Measurements from ENCODE around the gene SIPA1L3.

SIPA1L3 gene

DNA sequence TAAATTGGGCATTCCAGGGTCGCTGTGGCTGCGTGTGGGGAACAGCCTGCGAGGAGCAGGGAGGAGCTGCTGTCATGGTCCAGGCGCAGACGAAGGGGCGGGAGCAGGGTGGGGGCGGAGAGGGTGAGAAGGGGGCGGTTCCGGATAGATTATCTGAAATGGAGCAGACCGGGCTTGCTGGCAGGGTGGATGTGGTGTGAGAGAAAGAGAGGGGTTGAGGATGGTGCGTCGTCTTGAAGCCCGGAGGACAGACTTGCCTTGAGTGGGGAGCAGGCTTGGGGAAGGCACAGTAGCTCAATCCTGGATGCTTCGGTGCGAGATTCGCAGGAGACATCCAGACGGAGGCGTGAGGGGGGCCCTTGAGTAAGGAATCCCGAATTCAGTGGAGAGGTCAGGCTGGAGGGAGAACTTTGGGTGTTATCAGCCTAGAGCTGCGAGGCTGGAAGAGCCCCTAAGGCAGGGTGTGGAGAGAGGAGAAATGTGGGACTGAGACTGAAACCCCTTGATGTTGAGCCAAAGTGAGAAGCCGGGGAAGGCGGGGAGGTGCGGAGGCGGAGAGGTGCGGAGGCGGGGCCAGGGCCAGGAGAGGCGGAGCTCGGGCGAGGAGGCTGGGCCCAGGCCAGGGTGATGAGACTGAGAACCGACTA lies 276.4 kb downstream of the SIPA1L3 start:
- DNase-seq (ENCODE audit: low spot score) = no peak
- in situ Hi-C loops (cut with MboI; ENCODE audit: low sequenced_read_pairs, unreplicated experiment) = no loop called here
- TF ChIP-seq, protein P1, sequence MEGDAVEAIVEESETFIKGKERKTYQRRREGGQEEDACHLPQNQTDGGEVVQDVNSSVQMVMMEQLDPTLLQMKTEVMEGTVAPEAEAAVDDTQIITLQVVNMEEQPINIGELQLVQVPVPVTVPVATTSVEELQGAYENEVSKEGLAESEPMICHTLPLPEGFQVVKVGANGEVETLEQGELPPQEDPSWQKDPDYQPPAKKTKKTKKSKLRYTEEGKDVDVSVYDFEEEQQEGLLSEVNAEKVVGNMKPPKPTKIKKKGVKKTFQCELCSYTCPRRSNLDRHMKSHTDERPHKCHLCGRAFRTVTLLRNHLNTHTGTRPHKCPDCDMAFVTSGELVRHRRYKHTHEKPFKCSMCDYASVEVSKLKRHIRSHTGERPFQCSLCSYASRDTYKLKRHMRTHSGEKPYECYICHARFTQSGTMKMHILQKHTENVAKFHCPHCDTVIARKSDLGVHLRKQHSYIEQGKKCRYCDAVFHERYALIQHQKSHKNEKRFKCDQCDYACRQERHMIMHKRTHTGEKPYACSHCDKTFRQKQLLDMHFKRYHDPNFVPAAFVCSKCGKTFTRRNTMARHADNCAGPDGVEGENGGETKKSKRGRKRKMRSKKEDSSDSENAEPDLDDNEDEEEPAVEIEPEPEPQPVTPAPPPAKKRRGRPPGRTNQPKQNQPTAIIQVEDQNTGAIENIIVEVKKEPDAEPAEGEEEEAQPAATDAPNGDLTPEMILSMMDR (IDR thresholded peaks at IDR 0.05; ENCODE audit: borderline replicate concordance, control extremely low read depth, extremely low read depth, insufficient read depth, missing control alignments) = no peak

DNA sequence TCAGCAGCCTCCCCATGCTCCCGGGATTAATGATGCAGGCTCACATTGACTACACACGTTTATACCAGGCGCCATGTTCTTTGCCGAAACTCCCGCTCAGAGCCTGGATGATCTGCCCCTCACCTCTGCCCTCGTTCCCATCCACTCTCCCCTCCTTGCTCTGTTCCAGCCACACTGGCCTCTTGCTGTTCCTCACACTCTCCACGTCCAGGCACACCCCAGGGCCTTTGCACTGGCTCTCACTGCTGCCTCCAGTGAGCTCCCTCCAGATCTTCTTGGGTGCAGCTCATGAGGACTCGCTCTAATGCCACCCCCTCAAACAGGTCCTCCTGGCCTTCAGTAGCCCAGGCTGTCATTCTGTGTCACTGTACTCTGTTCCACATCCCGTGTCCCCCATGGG lies 277.8 kb downstream of the SIPA1L3 start:
- TF ChIP-seq, protein P1 (IDR thresholded peaks at IDR 0.05; ENCODE audit: borderline replicate concordance, control extremely low read depth, extremely low read depth, insufficient read depth, missing control alignments) = no peak
- in situ Hi-C loops (cut with MboI; ENCODE audit: low sequenced_read_pairs, unreplicated experiment) = no loop called here
- no peak for DNase-seq (ENCODE audit: low spot score)

DNA sequence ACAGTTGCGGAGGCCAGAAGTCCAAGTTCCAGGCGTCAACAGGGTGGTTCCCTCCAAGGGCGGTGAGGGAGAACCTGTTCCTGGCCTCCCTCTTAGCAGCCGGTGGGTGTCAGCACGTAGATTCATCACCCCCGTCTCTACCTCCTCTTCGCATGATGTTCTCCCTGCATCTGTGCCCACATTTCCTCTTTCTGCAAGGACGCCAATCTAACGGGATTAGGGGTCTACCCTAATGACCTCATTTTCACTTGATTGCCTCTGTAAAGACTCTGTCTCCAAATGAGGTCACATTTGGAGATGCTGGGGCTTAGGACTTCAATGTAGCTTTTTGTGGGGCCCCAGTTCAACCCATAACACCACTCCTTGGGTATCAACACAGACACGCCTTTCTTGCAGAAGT lies 278.6 kb downstream of the SIPA1L3 start:
- TF ChIP-seq, protein P1 (IDR thresholded peaks at IDR 0.05; ENCODE audit: borderline replicate concordance, control extremely low read depth, extremely low read depth, insufficient read depth, missing control alignments) = no peak
- DNase-seq (ENCODE audit: low spot score) = no peak
- in situ Hi-C loops (cut with MboI; ENCODE audit: low sequenced_read_pairs, unreplicated experiment) = no loop called here

DNA sequence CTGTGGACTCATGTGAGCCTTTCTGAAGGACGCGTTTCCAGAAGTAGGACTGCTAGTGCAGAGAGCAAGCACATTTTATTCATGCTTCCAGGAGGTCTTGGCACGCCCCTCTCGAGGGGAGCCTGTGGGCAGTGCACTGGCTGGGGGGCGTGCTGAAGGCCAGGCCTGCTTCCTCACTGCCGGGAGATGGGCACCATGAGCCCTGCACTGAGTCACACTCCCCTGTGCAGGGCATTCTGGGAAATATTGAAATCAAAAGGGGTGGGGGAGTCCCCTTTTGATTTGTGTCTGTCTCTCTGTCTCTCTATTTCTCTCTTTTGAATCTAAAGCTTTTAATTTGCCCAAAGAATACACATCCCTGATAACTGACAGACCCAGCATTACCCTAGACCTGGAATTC lies 283.1 kb downstream of the SIPA1L3 start:
- in situ Hi-C loops (cut with MboI; ENCODE audit: low sequenced_read_pairs, unreplicated experiment) = no loop called here
- TF ChIP-seq, protein P1 (IDR thresholded peaks at IDR 0.05; ENCODE audit: borderline replicate concordance, control extremely low read depth, extremely low read depth, insufficient read depth, missing control alignments) = no peak
- DNase-seq (ENCODE audit: low spot score) = no peak

DNA sequence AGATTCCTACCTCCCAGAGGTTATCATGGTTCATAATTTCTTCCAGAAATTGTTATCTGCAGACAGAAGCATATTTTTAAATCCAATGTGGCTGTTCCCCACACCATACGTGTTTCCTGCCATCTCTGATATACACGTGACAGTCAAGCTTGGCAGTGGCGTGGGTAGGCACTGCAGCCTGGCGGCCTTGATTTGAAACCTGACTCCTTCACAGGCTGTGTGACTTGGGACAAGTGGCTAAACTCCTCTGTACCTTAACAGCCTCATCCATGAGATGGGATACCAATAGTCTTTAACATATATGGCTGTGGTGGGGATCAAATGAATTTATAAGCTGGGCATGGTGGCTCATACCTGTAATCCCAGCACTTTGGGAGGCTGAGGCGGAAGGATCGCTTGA lies 283.8 kb downstream of the SIPA1L3 start:
- in situ Hi-C loops (cut with MboI; ENCODE audit: low sequenced_read_pairs, unreplicated experiment) = no loop called here
- TF ChIP-seq, protein P1 (IDR thresholded peaks at IDR 0.05; ENCODE audit: borderline replicate concordance, control extremely low read depth, extremely low read depth, insufficient read depth, missing control alignments) = no peak
- no peak for DNase-seq (ENCODE audit: low spot score)

DNA sequence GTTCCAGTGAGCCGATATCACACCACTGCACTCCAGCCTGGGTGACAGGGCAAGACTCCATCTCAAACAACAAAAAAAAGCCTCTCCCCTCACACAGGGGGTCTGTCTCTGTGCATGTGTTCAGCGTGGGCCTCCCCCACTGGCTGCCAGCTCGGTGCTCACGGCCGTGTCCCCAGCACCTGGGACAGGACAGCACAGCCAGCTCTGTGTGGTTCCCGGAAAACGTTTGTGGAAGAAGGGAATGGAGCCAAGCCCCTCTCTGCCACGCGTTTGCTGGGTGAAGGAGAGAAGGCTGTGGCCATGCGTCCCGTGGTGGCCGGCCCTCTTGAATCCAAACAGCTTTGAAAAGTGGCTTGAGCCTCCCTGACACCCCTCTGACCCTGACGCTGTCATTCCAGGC lies 284.7 kb downstream of the SIPA1L3 start:
- TF ChIP-seq, protein P1 (IDR thresholded peaks at IDR 0.05; ENCODE audit: borderline replicate concordance, control extremely low read depth, extremely low read depth, insufficient read depth, missing control alignments) = no peak
- no peak for DNase-seq (ENCODE audit: low spot score)
- in situ Hi-C loops (cut with MboI; ENCODE audit: low sequenced_read_pairs, unreplicated experiment) = no loop called here
